Fibroblast of pulmonary artery (primary cell): ENCODE results near the gene BAG3.

ENCODE experiments used
- DNase-seq: peaks from one replicate; pipeline ENCODE4 v3.0.0-alpha.2; 2010; ENCODE audit warnings: low read depth
- H3K4me3 ChIP-seq: replicated peaks from 2 replicates; pipeline ENCODE4 v1.5.1; 2011; ENCODE audit warnings: low read depth, mild to moderate bottlenecking, control low read depth, low read length, moderate library complexity
- CTCF ChIP-seq: IDR thresholded peaks from 2 replicates; pipeline ENCODE4 v1.5.1; 2011; ENCODE audit warnings: mild to moderate bottlenecking, control low read depth, low read length, inconsistent platforms; ENCODE audit errors: missing control alignments

The BAG3 gene

GRCh38 chr10:119667562-119668328 lies 16.6 kb downstream of the BAG3 start:
- DNase-seq, result peak; percentile 94
- H3K4me3 ChIP-seq, result no peak overlapping the region
- peak; percentile 9 for TF ChIP-seq CTCF

GRCh38 chr10:119668461-119668860 lies 17.3 kb downstream of the BAG3 start:
- DNase-seq, result no peak
- no peak for TF ChIP-seq CTCF
- no peak overlapping the region for H3K4me3 ChIP-seq

- no peak for DNase-seq
- TF ChIP-seq CTCF, result no peak
- no peak overlapping the region for H3K4me3 ChIP-seq
These were observed 18.2 kb downstream of the BAG3 start for GRCh38 chr10:119669331-119669730.

GRCh38 chr10:119669975-119670640 lies 18.9 kb downstream of the BAG3 start:
- H3K4me3 ChIP-seq, result no peak overlapping the region
- no peak for DNase-seq
- no peak for TF ChIP-seq CTCF

GRCh38 chr10:119670717-119671116 lies 19.5 kb downstream of the BAG3 start:
- peak; percentile 41 for DNase-seq
- no peak overlapping the region for H3K4me3 ChIP-seq
- TF ChIP-seq CTCF, result no peak

GRCh38 chr10:119671381-119671780 lies 20.2 kb downstream of the BAG3 start:
- TF ChIP-seq CTCF, result no peak
- DNase-seq, result no peak
- no peak overlapping the region for H3K4me3 ChIP-seq
